AG08396 (cell line): ENCODE results near the gene AKR1D1.
"Not testable (repeated sequence)": the region's sequence is repeated elsewhere in the genome, so short reads cannot be mapped to it uniquely, and the experiment has no call there.

ENCODE experiments used
- DNase-seq: peaks from one replicate; pipeline ENCODE4 v3.0.0; 2012; ENCODE audit warnings: low spot score, mixed read lengths

The AKR1D1 gene, protein sequence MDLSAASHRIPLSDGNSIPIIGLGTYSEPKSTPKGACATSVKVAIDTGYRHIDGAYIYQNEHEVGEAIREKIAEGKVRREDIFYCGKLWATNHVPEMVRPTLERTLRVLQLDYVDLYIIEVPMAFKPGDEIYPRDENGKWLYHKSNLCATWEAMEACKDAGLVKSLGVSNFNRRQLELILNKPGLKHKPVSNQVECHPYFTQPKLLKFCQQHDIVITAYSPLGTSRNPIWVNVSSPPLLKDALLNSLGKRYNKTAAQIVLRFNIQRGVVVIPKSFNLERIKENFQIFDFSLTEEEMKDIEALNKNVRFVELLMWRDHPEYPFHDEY

DNA sequence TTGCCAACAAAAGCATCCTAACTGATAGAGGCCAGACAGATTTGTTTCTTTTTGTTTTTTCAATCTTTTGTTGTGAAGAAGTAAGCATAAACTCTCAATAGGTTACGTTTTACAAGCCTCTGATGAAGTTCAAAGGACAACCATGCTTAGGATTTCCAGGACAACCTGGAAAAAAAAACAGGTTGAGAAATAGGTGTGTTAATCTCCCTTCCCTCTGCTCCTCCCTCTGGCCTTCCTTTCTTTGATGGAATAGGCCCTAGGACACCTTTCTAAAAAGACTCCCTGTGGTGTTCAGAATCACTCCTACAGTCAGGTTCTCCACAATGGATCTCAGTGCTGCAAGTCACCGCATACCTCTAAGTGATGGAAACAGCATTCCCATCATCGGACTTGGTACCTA is at the start of gene AKR1D1:
AKR1D1 (plus strand) TSS at position 264 of the 400 bp plus-strand sequence; CDS start at position 324, 60 bp downstream.
- DNase-seq = no peak

DNA sequence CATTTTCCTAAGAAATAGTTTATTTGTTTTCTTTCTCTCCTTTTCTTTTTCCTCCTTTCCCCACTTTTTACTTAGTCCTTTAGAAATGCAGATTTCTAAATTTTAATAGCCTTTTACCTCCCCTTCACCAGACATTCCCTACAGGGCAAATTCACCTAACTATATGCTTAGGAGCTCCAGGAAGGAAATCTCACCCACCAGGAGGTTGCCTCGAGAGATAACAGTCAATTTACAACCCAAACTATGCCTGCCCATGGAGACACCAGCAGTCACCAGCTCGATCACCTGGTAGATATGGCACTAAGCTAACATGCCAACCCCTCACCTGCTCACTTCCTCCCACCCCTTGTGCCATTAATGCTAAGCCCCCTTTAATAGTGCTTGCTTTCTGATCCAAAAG is 49.2 kb upstream of the AKR1D1 start:
- no peak for DNase-seq

DNA sequence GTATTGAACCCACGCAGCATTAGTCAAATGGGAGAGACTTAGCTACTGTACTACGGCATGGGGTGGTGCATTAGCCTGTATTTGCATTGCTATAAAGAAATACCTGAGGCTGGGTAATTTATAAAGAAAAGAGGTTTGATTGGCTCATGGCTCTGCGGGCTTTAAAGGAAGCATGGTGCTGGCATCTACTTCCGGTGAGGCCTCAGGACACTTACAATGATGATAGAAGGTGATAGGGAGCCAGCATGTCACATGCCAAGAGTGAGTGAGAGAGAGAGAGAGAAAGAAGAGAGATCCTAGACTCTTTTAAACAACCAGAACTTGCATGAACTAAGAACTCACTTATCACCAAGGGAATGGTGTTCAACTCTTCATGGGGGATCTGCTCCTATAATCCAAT is 47.1 kb upstream of the AKR1D1 start:
- no peak for DNase-seq

DNA sequence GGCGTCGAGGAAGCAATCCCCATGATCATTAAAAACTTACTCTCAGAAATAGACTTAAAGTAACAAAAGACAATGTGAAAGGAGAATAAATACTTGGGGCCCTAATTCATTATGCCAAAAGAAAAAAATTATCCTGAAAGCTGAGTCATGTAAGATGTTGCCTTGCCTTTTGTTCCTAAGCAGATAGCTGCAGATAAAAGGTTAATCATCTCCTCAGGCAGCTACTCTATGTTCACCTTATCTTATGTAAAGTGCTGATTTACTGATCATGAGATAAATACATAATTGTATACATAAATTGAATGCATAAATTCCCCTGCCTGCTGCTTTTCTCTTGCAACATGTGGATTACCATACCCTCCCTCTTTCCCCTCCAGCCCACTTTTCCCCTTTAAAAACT is 46.3 kb upstream of the AKR1D1 start:
- no peak for DNase-seq

DNA sequence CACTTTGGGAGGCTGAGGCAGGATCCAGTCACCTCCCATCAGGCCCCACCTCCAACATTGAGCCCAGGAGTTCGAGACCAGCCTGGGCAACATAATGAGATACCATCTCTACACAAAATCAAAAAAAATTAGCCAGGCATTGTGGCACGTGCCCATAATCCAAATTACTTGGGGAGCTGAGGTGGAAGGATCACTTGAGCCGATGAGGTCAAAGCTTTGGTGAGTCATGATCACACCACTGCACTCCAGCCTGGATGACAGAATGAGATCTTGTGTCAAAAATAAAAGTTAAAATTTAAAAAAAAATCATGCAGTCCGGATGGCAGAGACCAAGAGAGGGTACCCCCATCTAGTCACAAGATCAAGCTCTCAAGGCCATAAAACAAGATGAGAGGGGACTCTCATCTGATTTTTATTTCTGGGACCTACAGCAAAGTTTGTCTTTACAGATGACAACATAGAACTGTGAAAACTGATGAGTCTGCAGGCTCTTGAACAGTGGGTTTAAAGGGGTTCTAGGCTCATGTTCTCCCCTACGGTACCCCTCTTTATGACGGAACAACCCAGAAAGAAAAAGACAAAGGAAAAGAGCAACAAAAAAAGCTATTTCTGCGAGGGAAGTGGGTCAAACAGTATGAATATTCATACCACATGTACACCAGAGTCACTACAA is 45.4 kb upstream of the AKR1D1 start:
- no peak for DNase-seq

DNA sequence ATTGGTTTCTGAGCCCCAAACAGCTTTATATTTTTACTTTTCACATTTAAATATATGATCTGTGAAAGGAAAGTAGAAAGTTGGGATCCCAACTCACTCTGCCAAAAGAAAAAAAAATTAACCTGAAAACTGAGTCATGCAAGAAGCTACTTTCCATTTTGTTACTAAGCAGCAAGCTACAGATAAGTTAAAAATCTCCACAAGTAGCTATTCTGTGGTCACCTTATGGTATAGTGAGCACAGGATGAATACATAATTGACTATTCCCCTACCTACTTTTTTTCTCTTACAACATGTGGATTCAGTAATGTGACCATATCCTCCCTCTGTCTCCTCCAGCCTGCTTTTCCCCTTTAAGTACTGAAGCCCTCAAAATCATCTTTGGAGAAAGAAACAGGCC is 44.1 kb upstream of the AKR1D1 start:
- DNase-seq = no peak

DNA sequence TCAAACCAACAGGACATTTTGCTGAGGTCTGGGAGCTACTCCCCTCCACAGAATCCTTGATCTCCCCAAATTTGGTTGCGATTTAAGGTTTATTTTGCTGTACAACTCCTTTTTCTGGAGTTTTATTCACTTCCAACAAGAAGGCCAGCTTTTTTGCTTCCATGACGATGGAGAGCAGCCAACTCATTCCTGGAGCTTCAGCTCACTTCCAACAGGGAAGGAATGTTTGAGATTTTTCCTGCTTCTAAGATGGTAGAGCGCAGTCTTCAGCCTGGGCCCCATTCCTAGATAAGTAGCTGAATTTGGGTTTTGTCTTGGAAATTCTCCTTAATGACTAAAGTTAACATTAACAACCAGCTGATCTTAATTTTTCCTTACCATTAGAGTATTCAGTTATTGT is 43.5 kb upstream of the AKR1D1 start:
- DNase-seq = no peak

DNA sequence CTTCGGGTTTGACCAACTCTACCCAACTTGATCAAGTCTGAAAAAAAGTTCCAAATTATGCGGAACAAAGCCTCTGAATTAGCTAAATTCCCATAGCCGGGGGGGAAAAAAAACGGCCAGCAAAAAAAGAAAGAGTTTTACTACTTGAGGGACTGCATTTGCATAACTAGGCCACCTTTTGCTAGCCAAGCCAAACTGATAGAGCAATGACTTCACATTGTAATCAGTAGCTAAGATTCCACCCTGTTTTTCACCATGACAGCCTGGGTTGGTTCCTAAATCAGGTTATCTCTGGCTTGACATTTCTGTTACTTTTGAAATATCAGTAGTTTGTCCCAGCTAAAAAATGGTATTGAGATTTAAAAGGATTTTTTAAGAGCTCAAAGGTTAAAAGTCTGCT is 43.0 kb upstream of the AKR1D1 start:
- no peak for DNase-seq

DNA sequence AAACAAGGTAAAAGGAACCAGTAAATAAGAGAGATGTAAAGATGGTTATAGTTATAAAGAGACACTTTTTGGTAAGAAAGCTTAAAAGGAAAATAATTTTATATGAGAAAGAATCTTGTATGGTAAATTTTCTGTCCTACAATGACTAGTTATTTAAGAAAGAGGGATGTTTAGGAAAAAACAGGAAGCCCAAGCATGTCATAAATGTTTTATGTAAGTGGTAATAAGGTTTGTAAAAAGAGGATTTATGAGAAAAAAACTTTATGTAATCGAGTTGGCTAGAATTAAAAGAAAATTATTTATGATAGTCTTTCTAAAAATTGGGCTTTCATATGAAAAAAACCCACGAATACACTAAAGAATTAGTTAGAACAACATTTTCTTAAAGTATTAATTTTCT is 40.1 kb upstream of the AKR1D1 start:
- no peak for DNase-seq

DNA sequence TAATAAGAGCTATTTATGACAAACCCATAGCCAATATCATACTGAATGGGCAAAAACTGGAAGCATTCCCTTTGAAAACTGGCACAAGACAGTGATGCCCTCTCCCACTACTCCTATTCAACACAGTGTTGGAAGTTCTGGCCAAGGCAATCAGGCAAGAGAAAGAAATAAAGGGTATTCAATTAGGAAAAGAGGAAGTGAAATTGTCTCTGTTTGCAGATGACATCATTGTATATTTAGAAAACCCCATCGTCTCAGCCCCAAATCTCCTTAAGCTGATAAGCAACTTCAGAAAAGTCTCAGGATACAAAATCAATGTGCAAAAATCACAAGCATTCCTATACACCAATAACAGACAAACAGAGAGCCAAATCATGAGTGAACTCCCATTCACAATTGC is 36.2 kb upstream of the AKR1D1 start:
- DNase-seq = not testable (repeated sequence)

DNA sequence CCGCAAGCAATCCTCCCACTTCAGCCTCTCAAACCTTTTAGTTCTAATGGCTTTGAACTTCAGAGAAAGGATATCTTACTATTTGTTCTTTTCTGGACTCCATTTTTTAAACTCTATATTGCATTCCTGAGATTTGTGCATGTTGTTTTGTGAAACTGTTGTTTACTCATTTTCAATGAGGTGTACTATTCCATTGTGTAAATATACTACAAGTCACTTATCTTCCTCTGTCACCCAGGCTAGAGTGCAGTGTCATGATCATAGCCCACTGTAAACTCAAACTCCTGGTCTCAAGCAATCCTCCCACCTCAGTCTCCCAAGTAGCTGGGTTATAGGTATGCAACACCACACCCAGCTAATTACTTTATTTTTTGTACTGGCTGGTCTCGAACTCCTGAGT is 31.4 kb upstream of the AKR1D1 start:
- no peak for DNase-seq

DNA sequence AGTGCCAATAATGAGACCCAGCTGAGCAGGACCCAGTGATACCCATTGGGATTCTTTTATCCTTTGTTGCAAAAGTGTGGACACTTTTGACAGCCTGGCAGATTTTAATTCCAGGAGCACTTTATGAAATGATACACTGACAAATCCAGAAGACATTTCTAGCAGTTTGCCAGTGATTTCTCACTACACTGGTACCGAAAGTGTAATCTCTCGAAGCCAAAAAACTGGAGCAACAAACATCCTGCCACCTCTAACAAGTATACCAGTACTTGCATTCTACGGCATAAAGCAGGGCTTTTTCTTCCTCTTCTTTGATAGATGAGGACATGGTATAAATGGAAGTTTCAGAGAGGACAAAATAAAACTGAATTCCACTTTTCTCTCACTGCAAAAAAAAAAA is 28.4 kb upstream of the AKR1D1 start:
- no peak for DNase-seq

DNA sequence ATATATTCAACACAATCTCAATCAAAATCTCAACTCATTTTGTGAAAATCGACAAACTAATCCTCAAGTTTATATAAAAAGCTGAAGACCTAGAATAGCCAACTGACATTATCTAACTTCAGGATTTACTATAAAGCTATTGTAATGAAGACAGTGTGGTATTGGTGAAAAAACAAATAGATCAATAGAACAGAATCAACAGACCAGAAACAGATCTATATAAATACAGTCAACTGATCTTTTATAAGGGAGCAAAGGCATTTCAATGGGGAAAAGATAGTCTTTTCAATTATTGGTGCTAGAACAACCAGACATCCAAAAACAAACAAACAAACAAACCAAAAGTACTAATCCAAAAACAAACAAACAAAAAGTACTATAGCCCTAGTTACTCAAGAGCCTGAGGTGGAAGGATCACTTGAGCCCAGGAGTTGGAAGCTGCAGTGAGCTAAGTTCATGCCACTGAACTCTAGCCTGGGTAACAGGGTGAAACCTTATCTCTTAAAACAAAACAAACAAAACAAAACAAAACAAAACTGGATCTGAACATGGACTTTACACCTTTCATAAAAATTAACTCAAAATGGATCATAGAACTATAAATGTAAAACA is 26.6 kb upstream of the AKR1D1 start:
- DNase-seq = no peak

DNA sequence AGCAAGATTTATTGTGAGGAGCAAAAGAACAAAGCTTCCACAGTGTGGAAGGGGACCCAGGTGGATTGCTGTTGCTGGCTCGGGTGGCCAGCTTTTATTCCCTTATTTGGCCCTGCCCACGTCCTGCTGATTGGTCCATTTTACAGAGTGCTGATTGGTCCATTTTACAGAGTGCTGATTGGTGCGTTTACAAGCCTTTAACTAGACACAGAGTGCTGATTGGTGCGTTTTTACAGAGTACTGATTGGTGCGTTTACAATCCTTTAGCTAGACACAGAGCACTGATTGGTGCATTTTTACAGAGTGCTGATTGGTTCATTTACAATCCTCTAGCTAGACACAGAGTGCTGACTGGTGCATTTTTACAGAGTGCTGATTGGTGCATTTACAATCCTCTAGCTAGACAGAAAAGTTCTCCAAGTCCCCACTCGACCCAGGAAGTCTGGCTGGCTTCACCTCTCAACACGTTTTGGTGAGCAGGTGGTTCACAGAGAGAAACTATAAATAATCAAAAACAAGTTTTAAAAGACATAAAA is 24.5 kb upstream of the AKR1D1 start:
- DNase-seq = not testable (repeated sequence)

DNA sequence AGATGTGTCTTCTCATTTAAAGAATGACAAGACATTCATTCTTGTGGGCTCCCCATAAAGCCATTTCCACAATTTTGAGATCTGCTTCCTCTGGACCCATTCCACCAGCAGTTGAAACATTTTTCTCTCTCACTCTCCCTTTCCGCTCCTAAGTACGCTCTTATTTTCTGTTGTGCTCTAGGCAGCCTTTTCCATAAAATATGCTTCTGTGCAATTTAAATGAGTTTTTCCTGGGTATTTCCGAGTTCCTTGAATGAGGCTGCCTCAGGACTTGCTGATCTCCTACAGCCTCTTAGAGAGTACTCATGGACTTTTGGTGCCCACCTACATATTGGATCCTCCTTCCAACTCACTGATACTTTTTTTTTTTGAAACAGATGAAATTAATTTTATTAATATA is 23.6 kb upstream of the AKR1D1 start:
- no peak for DNase-seq

DNA sequence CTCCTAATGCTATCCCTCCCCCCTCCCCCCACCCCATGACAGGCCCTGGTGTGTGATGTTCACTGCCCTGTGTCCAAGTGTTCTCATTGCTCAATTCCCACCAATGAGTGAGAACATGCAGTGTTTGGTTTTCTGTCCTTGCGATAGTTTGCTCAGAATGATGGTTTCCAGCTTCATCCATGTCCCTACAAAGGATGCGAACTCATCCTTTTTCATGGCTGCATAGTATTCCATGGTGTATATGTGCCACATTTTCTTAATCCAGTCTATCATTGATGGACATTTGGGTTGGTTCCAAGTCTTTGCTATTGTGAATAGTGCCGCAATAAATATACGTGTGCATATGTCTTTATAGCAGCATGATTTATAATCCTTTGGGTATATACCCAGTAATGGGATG is 20.6 kb upstream of the AKR1D1 start:
- not testable (repeated sequence) for DNase-seq

DNA sequence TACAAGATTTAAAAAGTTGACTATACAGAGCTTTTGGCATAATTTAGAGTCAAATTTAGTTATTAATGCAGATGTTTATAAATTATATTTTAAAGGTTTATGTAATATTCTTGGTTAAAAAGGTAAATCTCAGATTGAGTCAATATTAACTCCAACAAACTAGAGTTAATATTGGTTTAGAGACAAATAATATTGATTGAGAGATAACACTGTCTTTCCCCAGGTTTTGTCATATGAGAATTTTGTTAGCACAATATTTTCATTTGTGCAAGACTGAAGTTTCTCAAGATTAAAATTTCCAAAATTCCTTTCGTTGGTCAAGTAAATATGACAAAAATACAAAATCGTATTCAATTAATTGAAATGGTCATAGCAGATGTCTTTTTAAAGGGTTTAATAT is 12.9 kb upstream of the AKR1D1 start:
- no peak for DNase-seq

DNA sequence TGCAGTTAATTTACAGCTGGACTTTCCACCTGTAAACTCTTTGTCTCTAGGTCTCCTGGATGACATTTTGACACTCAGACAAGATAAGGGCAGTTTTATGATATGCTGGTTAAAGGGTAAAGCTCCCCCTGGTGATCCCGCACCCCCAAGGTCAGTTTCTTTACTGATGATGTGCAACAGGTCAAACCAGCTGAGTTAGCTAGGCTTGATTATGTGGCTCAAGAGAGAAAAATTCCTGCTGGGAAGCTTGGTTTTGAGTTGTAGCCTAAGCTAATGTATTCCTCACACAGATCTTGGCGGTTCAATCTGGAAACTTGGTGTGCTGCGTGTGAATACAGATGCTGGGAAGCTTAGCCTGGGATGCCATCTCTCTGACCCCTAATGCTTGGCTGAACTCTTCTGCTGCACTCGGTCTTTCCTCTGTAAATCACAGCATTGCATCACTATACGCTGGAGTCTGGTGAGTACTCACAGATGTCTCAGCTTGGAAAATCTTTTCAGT is 11.4 kb upstream of the AKR1D1 start:
- no peak for DNase-seq

DNA sequence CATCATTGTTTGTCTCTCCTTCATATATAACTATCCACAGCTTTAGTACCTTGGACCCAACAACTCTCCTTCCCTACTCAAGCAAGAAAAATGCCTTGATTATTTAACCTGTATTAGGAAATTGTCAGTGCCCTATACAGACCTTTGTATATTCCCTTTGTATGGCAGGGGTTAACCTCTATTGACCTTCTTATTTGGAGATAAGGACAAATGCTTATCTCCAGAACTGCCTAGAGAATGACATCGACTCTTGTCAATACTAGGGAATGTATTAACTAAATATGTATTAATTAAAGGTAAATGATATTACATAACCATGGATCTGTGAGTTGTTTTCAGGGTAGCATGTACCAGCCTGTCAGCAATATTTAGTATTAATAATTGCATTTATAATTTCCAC is 10.4 kb upstream of the AKR1D1 start:
- no peak for DNase-seq

DNA sequence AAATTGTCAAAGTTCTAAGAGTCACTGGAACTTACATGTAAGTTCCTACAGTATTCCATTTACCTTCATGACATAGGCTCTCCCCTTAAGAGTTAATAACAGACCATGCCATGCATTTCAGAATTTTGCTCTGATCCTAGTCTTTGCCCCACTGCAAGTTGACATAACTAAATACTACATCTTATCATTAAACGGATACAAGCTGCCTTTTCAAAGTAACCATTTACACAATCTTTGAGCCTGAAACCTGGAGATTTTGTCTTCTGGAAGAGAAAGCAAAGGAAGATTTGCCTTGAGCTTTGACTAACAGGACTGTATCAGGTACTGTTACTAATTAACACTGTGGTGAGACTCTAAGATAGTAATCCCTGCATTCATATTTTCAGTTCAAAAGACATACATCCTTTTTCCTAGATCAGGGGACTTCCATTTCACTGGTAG is 9.3 kb upstream of the AKR1D1 start:
- DNase-seq = no peak

DNA sequence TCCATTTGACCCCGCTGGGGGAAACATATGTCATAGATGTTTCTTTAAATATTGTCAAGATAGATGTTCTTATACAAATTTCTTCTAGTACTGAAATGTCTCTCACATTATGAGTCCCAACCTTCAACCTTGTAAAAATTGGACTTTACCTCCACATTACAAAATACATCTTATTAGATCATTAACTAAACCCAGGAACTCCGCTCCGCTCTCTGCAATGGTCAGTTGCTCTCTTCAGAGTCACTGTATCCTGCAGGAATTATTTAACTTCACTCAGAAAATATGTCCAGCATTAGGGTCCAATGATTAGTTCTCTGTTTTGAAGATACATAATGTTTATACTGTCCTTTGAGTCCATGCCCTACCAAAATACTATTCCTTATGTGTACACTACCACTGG is 8.5 kb upstream of the AKR1D1 start:
- no peak for DNase-seq

DNA sequence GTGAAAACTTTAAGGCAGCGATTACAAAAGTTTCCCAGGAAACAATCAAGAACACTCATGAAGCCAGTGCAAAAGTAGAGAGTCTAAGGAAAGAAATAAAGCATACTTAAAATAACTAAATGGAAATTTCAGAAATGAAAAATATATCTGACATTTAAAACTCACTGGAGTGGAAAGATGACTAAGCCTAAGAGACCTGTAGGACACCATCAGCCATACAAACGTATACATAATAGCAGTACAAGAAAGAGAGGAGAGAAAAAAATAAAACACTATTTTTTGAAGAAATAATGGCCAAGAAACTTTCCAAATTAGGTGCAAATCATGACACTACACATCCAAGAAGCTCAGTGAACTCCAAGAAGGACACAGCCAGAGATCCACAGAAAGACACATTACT is 5.4 kb upstream of the AKR1D1 start:
- no peak for DNase-seq

DNA sequence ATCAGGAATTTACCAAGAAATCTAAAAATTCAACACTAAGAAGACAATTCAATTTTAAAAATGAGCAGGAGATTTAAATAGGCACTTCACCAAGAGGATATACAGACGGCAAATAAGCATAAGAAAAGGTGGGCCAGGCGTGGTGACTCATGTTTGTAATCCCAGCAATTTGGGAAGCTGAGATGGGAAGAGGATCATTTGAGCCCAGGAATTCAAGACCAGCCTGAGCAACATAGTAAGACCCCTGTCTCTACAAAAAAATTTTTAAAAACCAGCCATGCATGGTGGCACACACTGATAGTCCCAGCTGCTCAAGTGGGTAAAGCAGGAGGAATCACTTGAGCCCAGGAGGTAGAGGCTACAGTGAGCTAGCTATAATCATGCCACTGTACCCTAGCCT is 3.5 kb upstream of the AKR1D1 start:
- DNase-seq = no peak
